Measurements from ENCODE around the gene TMEM269.

The TMEM269 gene

DNA sequence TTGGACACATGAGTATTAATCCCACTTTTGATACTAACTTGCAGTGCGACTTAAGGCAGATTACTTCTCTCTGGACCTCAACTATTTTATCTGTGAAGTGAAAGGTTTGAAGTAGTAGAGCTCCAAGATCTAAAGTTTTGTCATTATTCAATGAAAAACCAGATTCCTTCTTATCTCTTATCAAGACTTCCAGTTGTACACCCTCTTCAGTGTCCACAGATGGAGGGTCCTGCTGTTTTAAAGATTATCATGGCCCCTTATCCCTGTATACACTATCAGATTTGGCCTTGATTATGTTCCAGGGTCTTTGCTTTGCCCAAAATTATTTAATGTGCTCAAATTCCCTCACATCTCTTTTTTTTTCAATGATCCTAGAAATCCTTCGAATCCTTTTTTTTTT lies 16.6 kb upstream of the TMEM269 start:
- Histone ChIP-seq H2AFZ (ENCODE audit: low read length) (no peak overlapping the region), H3K9me3 (ENCODE audit: low read length) (no peaks in the 10 kb centered on the region), H4K20me1 (ENCODE audit: insufficient read depth, low read length) (no peaks in the 10 kb centered on the region), H3K79me2 (ENCODE audit: insufficient read depth, low read length) (peaks cover 28% of the 10 kb centered on the region), H3K27ac (ENCODE audit: low read depth, low read length, poor library complexity, severe bottlenecking) (no peak overlapping the region), H3K4me1 (ENCODE audit: insufficient read depth, low read length, severe bottlenecking) (peaks cover 30% of the 10 kb centered on the region), H3K9me2 (ENCODE audit: low read depth, low read length) (no peaks in the 10 kb centered on the region), H3K36me3 (ENCODE audit: insufficient read depth, low read length) (peaks cover 23% of the 10 kb centered on the region; the same call in 1 of the 2 replicates), H3K4me3 (ENCODE audit: low read depth, low read length, poor library complexity, severe bottlenecking) (peak overlapping the region; percentile 92), H3F3A (ENCODE audit: insufficient read depth, low read length) (no peaks in the 10 kb centered on the region), H3K4me2 (ENCODE audit: low read length) (peak overlapping the region; percentile 100), H3K9ac (ENCODE audit: low read length) (peak overlapping the region; percentile 92), H3K27me3 (ENCODE audit: insufficient read depth, low read length) (no peaks in the 10 kb centered on the region)
- no peak for TF ChIP-seq EZH2 (IDR thresholded peaks at IDR 0.05; ENCODE audit: borderline replicate concordance, low read length)
- TF ChIP-seq, protein P1, sequence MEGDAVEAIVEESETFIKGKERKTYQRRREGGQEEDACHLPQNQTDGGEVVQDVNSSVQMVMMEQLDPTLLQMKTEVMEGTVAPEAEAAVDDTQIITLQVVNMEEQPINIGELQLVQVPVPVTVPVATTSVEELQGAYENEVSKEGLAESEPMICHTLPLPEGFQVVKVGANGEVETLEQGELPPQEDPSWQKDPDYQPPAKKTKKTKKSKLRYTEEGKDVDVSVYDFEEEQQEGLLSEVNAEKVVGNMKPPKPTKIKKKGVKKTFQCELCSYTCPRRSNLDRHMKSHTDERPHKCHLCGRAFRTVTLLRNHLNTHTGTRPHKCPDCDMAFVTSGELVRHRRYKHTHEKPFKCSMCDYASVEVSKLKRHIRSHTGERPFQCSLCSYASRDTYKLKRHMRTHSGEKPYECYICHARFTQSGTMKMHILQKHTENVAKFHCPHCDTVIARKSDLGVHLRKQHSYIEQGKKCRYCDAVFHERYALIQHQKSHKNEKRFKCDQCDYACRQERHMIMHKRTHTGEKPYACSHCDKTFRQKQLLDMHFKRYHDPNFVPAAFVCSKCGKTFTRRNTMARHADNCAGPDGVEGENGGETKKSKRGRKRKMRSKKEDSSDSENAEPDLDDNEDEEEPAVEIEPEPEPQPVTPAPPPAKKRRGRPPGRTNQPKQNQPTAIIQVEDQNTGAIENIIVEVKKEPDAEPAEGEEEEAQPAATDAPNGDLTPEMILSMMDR (IDR thresholded peaks at IDR 0.05; ENCODE audit: low read length): no peak

DNA sequence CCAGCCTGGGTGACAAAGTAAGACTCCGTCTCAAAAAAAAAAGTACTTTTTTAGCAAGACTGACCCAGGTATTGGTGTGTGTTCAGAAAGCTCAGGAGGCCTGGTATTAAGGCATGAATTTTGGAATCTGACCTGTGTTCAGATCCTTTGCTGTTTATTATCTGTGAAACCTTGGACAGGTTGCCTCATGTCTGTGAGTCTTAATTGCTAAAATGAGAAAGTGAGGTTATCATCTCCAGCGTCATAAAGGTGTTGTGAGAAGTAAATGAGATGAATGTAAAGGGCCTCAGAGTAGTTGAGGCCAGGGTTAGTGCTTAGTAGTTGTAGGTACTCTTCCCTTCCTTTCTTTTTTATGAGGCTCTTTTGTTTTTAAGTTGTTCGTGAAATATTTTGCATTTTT lies 15.0 kb upstream of the TMEM269 start:
- Histone ChIP-seq H3K9me3 (ENCODE audit: low read length) (no peaks in the 10 kb centered on the region), H3K36me3 (ENCODE audit: insufficient read depth, low read length) (peaks cover 39% of the 10 kb centered on the region; the same call in 1 of the 2 replicates), H3K27me3 (ENCODE audit: insufficient read depth, low read length) (no peaks in the 10 kb centered on the region), H3K9me2 (ENCODE audit: low read depth, low read length) (no peaks in the 10 kb centered on the region), H3K4me2 (ENCODE audit: low read length) (no peak overlapping the region), H3K4me3 (ENCODE audit: low read depth, low read length, poor library complexity, severe bottlenecking) (no peak overlapping the region), H3K4me1 (ENCODE audit: insufficient read depth, low read length, severe bottlenecking) (peaks cover 25% of the 10 kb centered on the region), H4K20me1 (ENCODE audit: insufficient read depth, low read length) (no peaks in the 10 kb centered on the region), H3K27ac (ENCODE audit: low read depth, low read length, poor library complexity, severe bottlenecking) (no peak overlapping the region), H3F3A (ENCODE audit: insufficient read depth, low read length) (no peaks in the 10 kb centered on the region), H3K79me2 (ENCODE audit: insufficient read depth, low read length) (peaks cover 28% of the 10 kb centered on the region), H3K9ac (ENCODE audit: low read length) (no peak overlapping the region), H2AFZ (ENCODE audit: low read length) (no peak overlapping the region)
- TF ChIP-seq, protein P1 (IDR thresholded peaks at IDR 0.05; ENCODE audit: low read length): no peak
- no peak for TF ChIP-seq EZH2 (IDR thresholded peaks at IDR 0.05; ENCODE audit: borderline replicate concordance, low read length)

- H4K20me1 ChIP-seq (ENCODE audit: insufficient read depth, low read length): no peaks in the 10 kb centered on the region
- peaks cover 72% of the 10 kb centered on the region for H3K36me3 ChIP-seq (ENCODE audit: insufficient read depth, low read length)
- no peak overlapping the region for H2AFZ ChIP-seq (ENCODE audit: low read length)
- no peak overlapping the region for H3K9ac ChIP-seq (ENCODE audit: low read length)
- H3K9me2 ChIP-seq (ENCODE audit: low read depth, low read length): no peaks in the 10 kb centered on the region
- peaks cover 18% of the 10 kb centered on the region for H3K79me2 ChIP-seq (ENCODE audit: insufficient read depth, low read length)
- no peak overlapping the region for H3K27ac ChIP-seq (ENCODE audit: low read depth, low read length, poor library complexity, severe bottlenecking)
- H3K4me1 ChIP-seq (ENCODE audit: insufficient read depth, low read length, severe bottlenecking): peaks cover 3% of the 10 kb centered on the region
- TF ChIP-seq, protein P1 (IDR thresholded peaks at IDR 0.05; ENCODE audit: low read length): no peak
- TF ChIP-seq EZH2 (IDR thresholded peaks at IDR 0.05; ENCODE audit: borderline replicate concordance, low read length): no peak
- H3F3A ChIP-seq (ENCODE audit: insufficient read depth, low read length): no peaks in the 10 kb centered on the region
- no peaks in the 10 kb centered on the region for H3K27me3 ChIP-seq (ENCODE audit: insufficient read depth, low read length)
- no peak overlapping the region for H3K4me3 ChIP-seq (ENCODE audit: low read depth, low read length, poor library complexity, severe bottlenecking)
- H3K4me2 ChIP-seq (ENCODE audit: low read length): no peak overlapping the region
- no peaks in the 10 kb centered on the region for H3K9me3 ChIP-seq (ENCODE audit: low read length)
Measured at GRCh38 chr1:42773420-42773819, 11.4 kb upstream of the TMEM269 start.
